IMR-90 (cell line): ENCODE results near the gene UBL7. TPM values are rescaled to one million over a fixed set of nuclear protein-coding genes. Genes with fewer than 3 reads are reported as not detected.

Experiments used
- ATAC-seq: fragments of 200-7000 bp; cut with Tn5 transposase; 2 replicates; pipeline ENCODE4 v1.9.1; 2020; ENCODE audit warnings: low read depth, mild to moderate bottlenecking, moderate library complexity
- BruUV-seq: library from RNA; stranded (reverse); fragments of 400-500 nt; replicated peaks from 2 replicates; lab custom pipeline; 2021; lab: Mats Ljungman, UMichigan
- CTCF ChIA-PET: fragments of 300-600 bp; formaldehyde crosslinking; extraction: SDS; loops from one replicate; lab custom pipeline; 2021; ENCODE audit warnings: antibody characterized with exemption; lab: Yijun Ruan, JAX
- POLR2A ChIA-PET: fragments of 300-600 bp; sonication (Branson Sonifier 250); formaldehyde crosslinking; loops from one replicate; lab custom pipeline; 2022; ENCODE audit warnings: antibody characterized with exemption; ENCODE audit not compliant: unreplicated experiment; lab: Charles Lee
- DNase-seq: peaks from one replicate; pipeline ENCODE4 v3.0.0; 2013
- H2AFZ ChIP-seq: replicated peaks from 2 replicates; pipeline ENCODE3; 2013; ENCODE audit warnings: low read length, mild to moderate bottlenecking; ENCODE audit not compliant: poor library complexity
- H2AK5ac ChIP-seq: 2 replicates; pipeline ENCODE4 v1.6.1; 2013; ENCODE audit warnings: low read depth, low read length, inconsistent platforms
- H2AK9ac ChIP-seq: replicated peaks from 2 replicates; pipeline ENCODE3; 2013; ENCODE audit warnings: mild to moderate bottlenecking, low read depth, low read length, moderate library complexity; ENCODE audit not compliant: poor library complexity
- H2BK120ac ChIP-seq: 2 replicates; pipeline ENCODE4 v1.6.1; 2013; ENCODE audit warnings: low read depth, low read length, inconsistent platforms
- H2BK15ac ChIP-seq: 3 replicates; pipeline ENCODE4 v1.6.1; 2013; ENCODE audit warnings: low read depth, low read length, inconsistent platforms
- H2BK20ac ChIP-seq: 2 replicates; pipeline ENCODE4 v1.6.1; 2013; ENCODE audit warnings: low read depth, mild to moderate bottlenecking, inconsistent platforms, low read length, moderate library complexity
- H2BK5ac ChIP-seq: 2 replicates; pipeline ENCODE4 v1.6.1; 2013; ENCODE audit warnings: mild to moderate bottlenecking, low read depth, low read length, inconsistent platforms; ENCODE audit not compliant: poor library complexity, severe bottlenecking
- H3K14ac ChIP-seq: replicated peaks from 2 replicates; pipeline ENCODE4 v1.6.1; 2013; ENCODE audit warnings: low read depth, low read length, inconsistent platforms
- H3K18ac ChIP-seq: 2 replicates; pipeline ENCODE4 v1.6.1; 2013; ENCODE audit warnings: low read depth, low read length, control low read depth
- H3K23ac ChIP-seq: 2 replicates; pipeline ENCODE4 v1.6.1; 2013; ENCODE audit warnings: low read depth, low read length, inconsistent platforms
- H3K27ac ChIP-seq: 2 replicates; pipeline ENCODE4 v1.5.1; 2013; ENCODE audit warnings: mild to moderate bottlenecking, control low read depth, low read length; ENCODE audit not compliant: insufficient read depth
- H3K27me3 ChIP-seq: 2 replicates; pipeline ENCODE4 v1.6.1; 2013; ENCODE audit warnings: low read length; ENCODE audit not compliant: control insufficient read depth, insufficient read depth
- H3K36me3 ChIP-seq: 2 replicates; pipeline ENCODE4 v1.6.1; 2013; ENCODE audit warnings: low read length, mixed read lengths; ENCODE audit not compliant: control insufficient read depth, insufficient read depth
- H3K4ac ChIP-seq: 2 replicates; pipeline ENCODE4 v1.6.1; 2013; ENCODE audit warnings: low read depth, low read length, inconsistent platforms
- H3K4me1 ChIP-seq: 2 replicates; pipeline ENCODE4 v1.6.1; 2013; ENCODE audit warnings: low read length, mixed read lengths; ENCODE audit not compliant: control insufficient read depth, insufficient read depth
- H3K4me2 ChIP-seq: 2 replicates; pipeline ENCODE4 v1.6.1; 2013; ENCODE audit warnings: low read depth, mild to moderate bottlenecking, control low read depth, low read length, moderate library complexity
- H3K4me3 ChIP-seq: 2 replicates; pipeline ENCODE4 v1.5.1; 2013; ENCODE audit warnings: low read depth, mild to moderate bottlenecking, control low read depth, low read length, moderate library complexity; ENCODE audit not compliant: insufficient read depth
- H3K56ac ChIP-seq: 2 replicates; pipeline ENCODE4 v1.6.1; 2013; ENCODE audit warnings: low read length, inconsistent platforms; ENCODE audit not compliant: insufficient read depth; ENCODE audit errors: extremely low read depth
- H3K79me1 ChIP-seq, 2 experiments: 2 replicates each; pipeline ENCODE4 v1.6.1; 2013; ENCODE audit warnings: low read length in 2 of 2, inconsistent platforms in 1 of 2, low read depth in 1 of 2
- H3K9ac ChIP-seq: 2 replicates; pipeline ENCODE4 v1.6.1; 2013; ENCODE audit warnings: low read depth, low read length, control low read depth
- H3K9me1 ChIP-seq: 2 replicates; pipeline ENCODE4 v1.6.1; 2013; ENCODE audit warnings: low read length, inconsistent platforms; ENCODE audit not compliant: insufficient read depth
- H3K9me3 ChIP-seq: 2 replicates; pipeline ENCODE4 v1.6.1; 2013; ENCODE audit warnings: low read length; ENCODE audit not compliant: control insufficient read depth, insufficient read depth
- H4K20me1 ChIP-seq: 2 replicates; pipeline ENCODE4 v1.6.1; 2013; ENCODE audit warnings: low read length, inconsistent platforms; ENCODE audit not compliant: insufficient read depth
- H4K5ac ChIP-seq: 2 replicates; pipeline ENCODE4 v1.6.1; 2013; ENCODE audit warnings: mild to moderate bottlenecking, low read depth, low read length, control low read depth
- H4K8ac ChIP-seq, 2 experiments: 2 replicates each; pipeline ENCODE4 v1.6.1; 2013; ENCODE audit warnings: low read depth in 2 of 2, low read length in 2 of 2, control low read depth in 1 of 2, inconsistent platforms in 1 of 2
- H4K91ac ChIP-seq: 2 replicates; pipeline ENCODE4 v1.6.1; 2013; ENCODE audit warnings: low read depth, low read length, inconsistent platforms; ENCODE audit not compliant: insufficient read depth
- MAZ ChIP-seq: IDR thresholded peaks from 2 replicates; pipeline ENCODE4 v1.6.1; 2012; ENCODE audit warnings: low read depth, mild to moderate bottlenecking, low read length, improper control_type of control experiment, moderate library complexity, borderline replicate concordance
- POLR2A ChIP-seq: IDR thresholded peaks from 2 replicates; pipeline ENCODE4 v1.6.1; 2012; ENCODE audit warnings: mild to moderate bottlenecking, low read depth, low read length
- RAD21 ChIP-seq: IDR thresholded peaks from 2 replicates; pipeline ENCODE4 v1.6.1; 2012; ENCODE audit warnings: low read length, improper control_type of control experiment
- whole genome bisulfite sequencing, 2 experiments: methylation state at CpG; one replicate each; pipeline versions ENCODE4 v1.1.5 to v1.1.7; 2013; ENCODE audit warnings: missing lambda C conversion rate in 2 of 2; ENCODE audit not compliant: insufficient read length in 1 of 2; ENCODE audit errors: extremely low coverage in 2 of 2; 5-methylcytosine and 5-hydroxymethylcytosine counted together
- dilution Hi-C: fragments of 300-500 bp; cut with HindIII; formaldehyde crosslinking; loops from one replicate; pipeline ENCODE4 v1.14.3; 2018; ENCODE audit warnings: low sequenced_read_pairs; ENCODE audit not compliant: unreplicated experiment
- in situ Hi-C: fragments of 300-500 bp; cut with MboI; formaldehyde crosslinking; loops from 3 replicates; pipeline ENCODE4 v1.14.3; 2019; ENCODE audit warnings: low sequenced_read_pairs, inconsistent platforms, mixed read lengths
- intact Hi-C: fragments of 100-400 bp; cut with micrococcal nuclease; formaldehyde crosslinking; loops from 2 replicates; pipeline ENCODE4 v1.10.0; 2022
- polyA plus RNA-seq, 3 experiments: library from polyadenylated mRNA; depleted of rRNA; stranded (reverse); fragments of >200 nt; gene quantifications; 2 replicates each; pipeline ENCODE4 v1.2.3, GENCODE V29; 2012; ENCODE audit warnings: low replicate concordance in 1 of 3
- total RNA-seq: library from RNA; depleted of rRNA; stranded (reverse); fragments of >200 nt; gene quantifications from 2 replicates; pipeline ENCODE4 v1.2.3, GENCODE V29; 2012
- TF ChIP-seq, protein P1 (sequence below): fragments of 150-350 bp; IDR thresholded peaks from 2 replicates; pipeline ENCODE4 v1.6.1; 2017; ENCODE audit warnings: mild to moderate bottlenecking, antibody characterized with exemption, low read length, low read depth
- TF ChIP-seq, protein P2 (sequence below): conservative IDR thresholded peaks from 2 replicates; pipeline ENCODE4 v1.5.1; 2012; ENCODE audit warnings: mild to moderate bottlenecking, low read depth, low read length, improper control_type of control experiment

Gene UBL7
- total and polyA plus RNA-seq, 2 of the 4 experiments (the other 2 are of a cell fraction) = 68.1 to 78.4 TPM

DNA sequence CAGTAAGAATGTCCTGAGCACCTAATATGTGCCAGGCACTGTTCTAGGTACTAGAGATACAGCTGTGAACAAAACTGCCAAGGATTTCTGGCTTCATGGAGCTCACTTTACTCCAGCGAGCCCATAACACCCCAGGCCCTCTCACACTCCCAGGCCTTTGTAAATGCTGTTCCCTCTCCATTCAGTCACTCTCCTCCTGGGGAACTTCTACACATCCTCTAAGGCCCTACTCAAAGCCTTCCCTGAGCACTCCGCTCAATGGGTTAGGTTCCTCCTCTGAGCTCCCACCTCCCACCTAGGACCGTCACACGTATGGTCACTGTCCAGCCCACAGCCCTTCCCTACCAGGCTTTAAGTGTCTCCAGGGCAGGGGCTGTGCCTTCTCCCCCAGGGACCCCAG lies 54.4 kb downstream of the UBL7 start (continued):
- TF ChIP-seq, protein P1, sequence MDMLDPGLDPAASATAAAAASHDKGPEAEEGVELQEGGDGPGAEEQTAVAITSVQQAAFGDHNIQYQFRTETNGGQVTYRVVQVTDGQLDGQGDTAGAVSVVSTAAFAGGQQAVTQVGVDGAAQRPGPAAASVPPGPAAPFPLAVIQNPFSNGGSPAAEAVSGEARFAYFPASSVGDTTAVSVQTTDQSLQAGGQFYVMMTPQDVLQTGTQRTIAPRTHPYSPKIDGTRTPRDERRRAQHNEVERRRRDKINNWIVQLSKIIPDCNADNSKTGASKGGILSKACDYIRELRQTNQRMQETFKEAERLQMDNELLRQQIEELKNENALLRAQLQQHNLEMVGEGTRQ = no peak

DNA sequence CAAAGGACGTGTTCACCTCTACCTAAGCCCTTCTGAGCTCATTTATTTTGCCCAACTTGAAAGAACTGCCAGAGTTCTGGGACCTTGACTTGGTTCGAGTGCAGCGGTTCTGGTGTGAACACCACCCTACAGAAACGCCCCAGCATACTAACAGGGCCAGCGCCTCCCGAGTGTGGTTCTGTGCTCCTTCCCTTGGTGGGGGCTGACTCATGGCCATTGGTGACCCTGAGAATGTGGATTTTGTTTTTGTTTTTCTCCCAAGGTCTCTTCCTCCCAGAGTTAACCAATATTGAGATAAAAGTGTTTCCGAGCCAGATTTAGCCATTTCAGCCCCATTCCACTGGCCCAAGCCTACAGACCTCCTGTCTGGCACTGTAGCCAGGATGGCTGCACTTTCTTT lies 55.1 kb downstream of the UBL7 start:
- WGBS, 2 experiments = 100% methylated on average over 1 of the region's 7 CpGs; no CpG with 5 or more reads in 1 of the 2 experiments
- DNase-seq = no peak
- peak overlapping the region; percentile 98 for H3K4ac ChIP-seq
- ChIA-PET POLR2A (no interaction called here), CTCF (interaction anchor here (0.6 kb wide), 1 partner anchor 153 kb away, joined by 3 read pairs; no protein-coding TSS in a partner anchor)
- H3K23ac ChIP-seq = peak overlapping the region; percentile 98; the same call in 1 of the 2 replicates
- H4K5ac ChIP-seq = no peak overlapping the region; the same call in 1 of the 2 replicates
- H2BK5ac ChIP-seq = peak overlapping the region; percentile 96
- BruUV-seq = no TSS peak
- no peaks in the 10 kb centered on the region for H3K27me3 ChIP-seq
- H3K4me3 ChIP-seq = no peak overlapping the region
- peak overlapping the region; percentile 43; the same call in 1 of the 2 replicates for H2BK20ac ChIP-seq
- peak overlapping the region; percentile 25 to 98; a peak in 3 of 4 replicates for H4K8ac ChIP-seq
- H3K9me1 ChIP-seq = peaks cover 42% of the 10 kb centered on the region
- in situ Hi-C loops (no loop called here), intact Hi-C loops (loop anchor here (2.0 kb wide), 2 partner anchors 17 to 29 kb away; no protein-coding TSS in a partner anchor), dilution Hi-C loops (no loop called here)
- peak overlapping the region; percentile 64 for H3K14ac ChIP-seq
- H4K91ac ChIP-seq = peak overlapping the region; percentile 99
- H2BK15ac ChIP-seq = peak overlapping the region; percentile 90; the same call in 2 of the 3 replicates
- H2AK5ac ChIP-seq = peak overlapping the region; percentile 76
- H4K20me1 ChIP-seq = no peaks in the 10 kb centered on the region
- H3K79me1 ChIP-seq = peaks cover 0 to 29% of the 10 kb centered on the region in 2 experiments; a peak in 2 of 4 replicates
- ATAC-seq = no peak
- H3K4me2 ChIP-seq = no peak overlapping the region
- H2BK120ac ChIP-seq = peak overlapping the region; percentile 99
- H3K9me3 ChIP-seq = no peaks in the 10 kb centered on the region
- no peak overlapping the region for H2AFZ ChIP-seq
- H3K9ac ChIP-seq = no peak overlapping the region
- H3K36me3 ChIP-seq = 0 out of 2 replicates have a peak, but pooled peaks cover 2% of the 10 kb centered on the region
- TF ChIP-seq MAZ (no peak), POLR2A (no peak), RAD21 (no peak)
- TF ChIP-seq, protein P2, sequence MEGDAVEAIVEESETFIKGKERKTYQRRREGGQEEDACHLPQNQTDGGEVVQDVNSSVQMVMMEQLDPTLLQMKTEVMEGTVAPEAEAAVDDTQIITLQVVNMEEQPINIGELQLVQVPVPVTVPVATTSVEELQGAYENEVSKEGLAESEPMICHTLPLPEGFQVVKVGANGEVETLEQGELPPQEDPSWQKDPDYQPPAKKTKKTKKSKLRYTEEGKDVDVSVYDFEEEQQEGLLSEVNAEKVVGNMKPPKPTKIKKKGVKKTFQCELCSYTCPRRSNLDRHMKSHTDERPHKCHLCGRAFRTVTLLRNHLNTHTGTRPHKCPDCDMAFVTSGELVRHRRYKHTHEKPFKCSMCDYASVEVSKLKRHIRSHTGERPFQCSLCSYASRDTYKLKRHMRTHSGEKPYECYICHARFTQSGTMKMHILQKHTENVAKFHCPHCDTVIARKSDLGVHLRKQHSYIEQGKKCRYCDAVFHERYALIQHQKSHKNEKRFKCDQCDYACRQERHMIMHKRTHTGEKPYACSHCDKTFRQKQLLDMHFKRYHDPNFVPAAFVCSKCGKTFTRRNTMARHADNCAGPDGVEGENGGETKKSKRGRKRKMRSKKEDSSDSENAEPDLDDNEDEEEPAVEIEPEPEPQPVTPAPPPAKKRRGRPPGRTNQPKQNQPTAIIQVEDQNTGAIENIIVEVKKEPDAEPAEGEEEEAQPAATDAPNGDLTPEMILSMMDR = no peak
- H3K4me1 ChIP-seq = peaks cover 25% of the 10 kb centered on the region
- no peak overlapping the region for H3K18ac ChIP-seq
- no peak overlapping the region for H3K56ac ChIP-seq
- peak overlapping the region; percentile 6 for H2AK9ac ChIP-seq
- H3K27ac ChIP-seq = no peak overlapping the region
